IMR-90 (cell line): ENCODE data around the gene CCDC146. TPM values are rescaled to one million over a fixed set of nuclear protein-coding genes. Genes with fewer than 3 reads are reported as not detected.

Experiments used
- ATAC-seq: fragments of 200-7000 bp; cut with Tn5 transposase; 2 replicates; pipeline ENCODE4 v1.9.1; 2020; ENCODE audit warnings: low read depth, mild to moderate bottlenecking, moderate library complexity
- BruUV-seq: library from RNA; stranded (reverse); fragments of 400-500 nt; replicated peaks from 2 replicates; lab custom pipeline; 2021; lab: Mats Ljungman, UMichigan
- CTCF ChIA-PET: fragments of 300-600 bp; formaldehyde crosslinking; extraction: SDS; loops from one replicate; lab custom pipeline; 2021; ENCODE audit warnings: antibody characterized with exemption; lab: Yijun Ruan, JAX
- POLR2A ChIA-PET: fragments of 300-600 bp; sonication (Branson Sonifier 250); formaldehyde crosslinking; loops from one replicate; lab custom pipeline; 2022; ENCODE audit warnings: antibody characterized with exemption; ENCODE audit not compliant: unreplicated experiment; lab: Charles Lee
- DNase-seq: peaks from one replicate; pipeline ENCODE4 v3.0.0; 2013
- H2AFZ ChIP-seq: replicated peaks from 2 replicates; pipeline ENCODE3; 2013; ENCODE audit warnings: low read length, mild to moderate bottlenecking; ENCODE audit not compliant: poor library complexity
- H2AK5ac ChIP-seq: 2 replicates; pipeline ENCODE4 v1.6.1; 2013; ENCODE audit warnings: low read depth, low read length, inconsistent platforms
- H2AK9ac ChIP-seq: replicated peaks from 2 replicates; pipeline ENCODE3; 2013; ENCODE audit warnings: mild to moderate bottlenecking, low read depth, low read length, moderate library complexity; ENCODE audit not compliant: poor library complexity
- H2BK120ac ChIP-seq: 2 replicates; pipeline ENCODE4 v1.6.1; 2013; ENCODE audit warnings: low read depth, low read length, inconsistent platforms
- H2BK15ac ChIP-seq: 3 replicates; pipeline ENCODE4 v1.6.1; 2013; ENCODE audit warnings: low read depth, low read length, inconsistent platforms
- H2BK20ac ChIP-seq: 2 replicates; pipeline ENCODE4 v1.6.1; 2013; ENCODE audit warnings: low read depth, mild to moderate bottlenecking, inconsistent platforms, low read length, moderate library complexity
- H2BK5ac ChIP-seq: 2 replicates; pipeline ENCODE4 v1.6.1; 2013; ENCODE audit warnings: mild to moderate bottlenecking, low read depth, low read length, inconsistent platforms; ENCODE audit not compliant: poor library complexity, severe bottlenecking
- H3K14ac ChIP-seq: replicated peaks from 2 replicates; pipeline ENCODE4 v1.6.1; 2013; ENCODE audit warnings: low read depth, low read length, inconsistent platforms
- H3K18ac ChIP-seq: 2 replicates; pipeline ENCODE4 v1.6.1; 2013; ENCODE audit warnings: low read depth, low read length, control low read depth
- H3K23ac ChIP-seq: 2 replicates; pipeline ENCODE4 v1.6.1; 2013; ENCODE audit warnings: low read depth, low read length, inconsistent platforms
- H3K27ac ChIP-seq: 2 replicates; pipeline ENCODE4 v1.5.1; 2013; ENCODE audit warnings: mild to moderate bottlenecking, control low read depth, low read length; ENCODE audit not compliant: insufficient read depth
- H3K27me3 ChIP-seq: 2 replicates; pipeline ENCODE4 v1.6.1; 2013; ENCODE audit warnings: low read length; ENCODE audit not compliant: control insufficient read depth, insufficient read depth
- H3K36me3 ChIP-seq: 2 replicates; pipeline ENCODE4 v1.6.1; 2013; ENCODE audit warnings: low read length, mixed read lengths; ENCODE audit not compliant: control insufficient read depth, insufficient read depth
- H3K4ac ChIP-seq: 2 replicates; pipeline ENCODE4 v1.6.1; 2013; ENCODE audit warnings: low read depth, low read length, inconsistent platforms
- H3K4me1 ChIP-seq: 2 replicates; pipeline ENCODE4 v1.6.1; 2013; ENCODE audit warnings: low read length, mixed read lengths; ENCODE audit not compliant: control insufficient read depth, insufficient read depth
- H3K4me2 ChIP-seq: 2 replicates; pipeline ENCODE4 v1.6.1; 2013; ENCODE audit warnings: low read depth, mild to moderate bottlenecking, control low read depth, low read length, moderate library complexity
- H3K4me3 ChIP-seq: 2 replicates; pipeline ENCODE4 v1.5.1; 2013; ENCODE audit warnings: low read depth, mild to moderate bottlenecking, control low read depth, low read length, moderate library complexity; ENCODE audit not compliant: insufficient read depth
- H3K56ac ChIP-seq: 2 replicates; pipeline ENCODE4 v1.6.1; 2013; ENCODE audit warnings: low read length, inconsistent platforms; ENCODE audit not compliant: insufficient read depth; ENCODE audit errors: extremely low read depth
- H3K79me1 ChIP-seq, 2 experiments: 2 replicates each; pipeline ENCODE4 v1.6.1; 2013; ENCODE audit warnings: low read length in 2 of 2, inconsistent platforms in 1 of 2, low read depth in 1 of 2
- H3K9ac ChIP-seq: 2 replicates; pipeline ENCODE4 v1.6.1; 2013; ENCODE audit warnings: low read depth, low read length, control low read depth
- H3K9me1 ChIP-seq: 2 replicates; pipeline ENCODE4 v1.6.1; 2013; ENCODE audit warnings: low read length, inconsistent platforms; ENCODE audit not compliant: insufficient read depth
- H3K9me3 ChIP-seq: 2 replicates; pipeline ENCODE4 v1.6.1; 2013; ENCODE audit warnings: low read length; ENCODE audit not compliant: control insufficient read depth, insufficient read depth
- H4K20me1 ChIP-seq: 2 replicates; pipeline ENCODE4 v1.6.1; 2013; ENCODE audit warnings: low read length, inconsistent platforms; ENCODE audit not compliant: insufficient read depth
- H4K5ac ChIP-seq: 2 replicates; pipeline ENCODE4 v1.6.1; 2013; ENCODE audit warnings: mild to moderate bottlenecking, low read depth, low read length, control low read depth
- H4K8ac ChIP-seq, 2 experiments: 2 replicates each; pipeline ENCODE4 v1.6.1; 2013; ENCODE audit warnings: low read depth in 2 of 2, low read length in 2 of 2, control low read depth in 1 of 2, inconsistent platforms in 1 of 2
- H4K91ac ChIP-seq: 2 replicates; pipeline ENCODE4 v1.6.1; 2013; ENCODE audit warnings: low read depth, low read length, inconsistent platforms; ENCODE audit not compliant: insufficient read depth
- BHLHE40 ChIP-seq: fragments of 150-350 bp; IDR thresholded peaks from 2 replicates; pipeline ENCODE4 v1.6.1; 2016; ENCODE audit warnings: mild to moderate bottlenecking, low read depth, low read length
- CEBPB ChIP-seq: IDR thresholded peaks from 2 replicates; pipeline ENCODE4 v1.6.1; 2012; ENCODE audit warnings: low read depth, low read length, improper control_type of control experiment
- CHD1 ChIP-seq: IDR thresholded peaks from 2 replicates; pipeline ENCODE4 v1.6.1; 2012; ENCODE audit warnings: low read depth, low read length, improper control_type of control experiment
- FOS ChIP-seq: fragments of 150-350 bp; IDR thresholded peaks from 2 replicates; pipeline ENCODE4 v1.6.1; 2016; ENCODE audit warnings: low read depth, low read length
- MAFK ChIP-seq: IDR thresholded peaks from 2 replicates; pipeline ENCODE4 v1.6.1; 2012; ENCODE audit warnings: low read depth, low read length, improper control_type of control experiment
- MAZ ChIP-seq: IDR thresholded peaks from 2 replicates; pipeline ENCODE4 v1.6.1; 2012; ENCODE audit warnings: low read depth, mild to moderate bottlenecking, low read length, improper control_type of control experiment, moderate library complexity, borderline replicate concordance
- MXI1 ChIP-seq: IDR thresholded peaks from 2 replicates; pipeline ENCODE4 v1.6.1; 2012; ENCODE audit warnings: low read depth, mild to moderate bottlenecking, low read length, moderate library complexity, borderline replicate concordance
- NFE2L2 ChIP-seq: fragments of 150-350 bp; IDR thresholded peaks from 2 replicates; pipeline ENCODE4 v1.6.1; 2016; ENCODE audit warnings: low read depth, mild to moderate bottlenecking, low read length
- POLR2A ChIP-seq: IDR thresholded peaks from 2 replicates; pipeline ENCODE4 v1.6.1; 2012; ENCODE audit warnings: mild to moderate bottlenecking, low read depth, low read length
- RAD21 ChIP-seq: IDR thresholded peaks from 2 replicates; pipeline ENCODE4 v1.6.1; 2012; ENCODE audit warnings: low read length, improper control_type of control experiment
- RCOR1 ChIP-seq: IDR thresholded peaks from 2 replicates; pipeline ENCODE4 v1.6.1; 2012; ENCODE audit warnings: mild to moderate bottlenecking, low read length, improper control_type of control experiment; ENCODE audit not compliant: insufficient replicate concordance
- RFX5 ChIP-seq: IDR thresholded peaks from 2 replicates; pipeline ENCODE4 v1.8.0; 2012; ENCODE audit warnings: low read depth, mild to moderate bottlenecking, low read length, moderate library complexity
- SMC3 ChIP-seq: fragments of 150-350 bp; IDR thresholded peaks from 2 replicates; pipeline ENCODE4 v1.6.1; 2016; ENCODE audit warnings: low read depth, mild to moderate bottlenecking, antibody characterized with exemption, low read length, moderate library complexity
- WGBS, 2 experiments: methylation state at CpG; one replicate each; pipeline versions ENCODE4 v1.1.5 to v1.1.7; 2013; ENCODE audit warnings: missing lambda C conversion rate in 2 of 2; ENCODE audit not compliant: insufficient read length in 1 of 2; ENCODE audit errors: extremely low coverage in 2 of 2; 5-methylcytosine and 5-hydroxymethylcytosine counted together
- dilution Hi-C: fragments of 300-500 bp; cut with HindIII; formaldehyde crosslinking; loops from one replicate; pipeline ENCODE4 v1.14.3; 2018; ENCODE audit warnings: low sequenced_read_pairs; ENCODE audit not compliant: unreplicated experiment
- in situ Hi-C: fragments of 300-500 bp; cut with MboI; formaldehyde crosslinking; loops from 3 replicates; pipeline ENCODE4 v1.14.3; 2019; ENCODE audit warnings: low sequenced_read_pairs, inconsistent platforms, mixed read lengths
- intact Hi-C: fragments of 100-400 bp; cut with micrococcal nuclease; formaldehyde crosslinking; loops from 2 replicates; pipeline ENCODE4 v1.10.0; 2022
- polyA plus RNA-seq, 3 experiments: library from polyadenylated mRNA; depleted of rRNA; stranded (reverse); fragments of >200 nt; gene quantifications; 2 replicates each; pipeline ENCODE4 v1.2.3, GENCODE V29; 2012; ENCODE audit warnings: low replicate concordance in 1 of 3
- total RNA-seq: library from RNA; depleted of rRNA; stranded (reverse); fragments of >200 nt; gene quantifications from 2 replicates; pipeline ENCODE4 v1.2.3, GENCODE V29; 2012
- TF ChIP-seq, protein P1 (sequence below): fragments of 150-350 bp; IDR thresholded peaks from 2 replicates; pipeline ENCODE4 v1.6.1; 2016; ENCODE audit warnings: low read depth, mild to moderate bottlenecking, low read length, moderate library complexity, borderline replicate concordance
- TF ChIP-seq, protein P2 (sequence below): conservative IDR thresholded peaks from 2 replicates; pipeline ENCODE4 v1.5.1; 2012; ENCODE audit warnings: mild to moderate bottlenecking, low read depth, low read length, improper control_type of control experiment

Gene CCDC146
- total and polyA plus RNA-seq, 2 of the 4 experiments (the other 2 are of a cell fraction), result 0.54 to 1.7 TPM

DNA sequence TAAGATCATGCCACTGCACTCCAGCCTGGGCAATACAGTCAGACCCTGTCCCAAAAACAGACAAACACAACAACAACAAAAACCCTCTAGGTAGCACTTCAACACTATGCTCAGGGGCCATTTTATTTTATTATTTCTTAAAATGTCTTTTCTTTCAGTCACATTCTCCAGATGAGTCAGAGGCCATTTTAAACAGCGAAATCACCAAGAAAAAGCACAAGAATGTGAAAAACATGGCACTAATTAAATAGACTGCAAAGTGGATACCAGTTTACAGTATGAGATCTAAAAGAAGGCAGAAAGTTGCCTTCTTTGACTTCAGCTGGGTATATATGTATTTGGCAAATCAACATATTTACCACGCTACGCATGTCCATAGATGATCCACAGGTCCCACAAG is 83.3 kb downstream of the CCDC146 start:
- Histone ChIP-seq H3K18ac (peak overlapping the region; percentile 11; the same call in 1 of the 2 replicates), H3K9me1 (peaks cover 3% of the 10 kb centered on the region; the same call in 1 of the 2 replicates), H2AFZ (no peak overlapping the region), H3K79me1 (no peaks in the 10 kb centered on the region), H3K23ac (no peak overlapping the region), H4K91ac (no peak overlapping the region; the same call in 1 of the 2 replicates), H3K4ac (peak overlapping the region; percentile 17; the same call in 1 of the 2 replicates), H3K27me3 (no peaks in the 10 kb centered on the region), H3K4me3 (no peak overlapping the region), H2BK15ac (no peak overlapping the region), H4K8ac (peak overlapping the region in 1 of 2 experiments; percentile 64; a peak in 1 of 4 replicates), H3K27ac (no peak overlapping the region), H3K9ac (no peak overlapping the region), H3K9me3 (peaks cover 12% of the 10 kb centered on the region), H4K5ac (no peak overlapping the region), H3K56ac (no peak overlapping the region), H2AK9ac (no peak overlapping the region), H4K20me1 (no peaks in the 10 kb centered on the region), H3K36me3 (0 out of 2 replicates have a peak, but pooled peaks cover 1% of the 10 kb centered on the region), H3K14ac (peak overlapping the region; percentile 66; the same call in 1 of the 2 replicates), H2BK20ac (0 out of 2 replicates have a peak overlapping the region, but pooled peaks have one; percentile 14), H3K4me2 (no peak overlapping the region; the same call in 1 of the 2 replicates), H2AK5ac (peak overlapping the region; percentile 68), H3K4me1 (peaks cover 3% of the 10 kb centered on the region), H2BK120ac (no peak overlapping the region), H2BK5ac (peak overlapping the region; percentile 62)
- TF ChIP-seq CHD1, result no peak
- no peak for TF ChIP-seq MAFK
- TF ChIP-seq BHLHE40, result no peak
- TF ChIP-seq, protein P1, sequence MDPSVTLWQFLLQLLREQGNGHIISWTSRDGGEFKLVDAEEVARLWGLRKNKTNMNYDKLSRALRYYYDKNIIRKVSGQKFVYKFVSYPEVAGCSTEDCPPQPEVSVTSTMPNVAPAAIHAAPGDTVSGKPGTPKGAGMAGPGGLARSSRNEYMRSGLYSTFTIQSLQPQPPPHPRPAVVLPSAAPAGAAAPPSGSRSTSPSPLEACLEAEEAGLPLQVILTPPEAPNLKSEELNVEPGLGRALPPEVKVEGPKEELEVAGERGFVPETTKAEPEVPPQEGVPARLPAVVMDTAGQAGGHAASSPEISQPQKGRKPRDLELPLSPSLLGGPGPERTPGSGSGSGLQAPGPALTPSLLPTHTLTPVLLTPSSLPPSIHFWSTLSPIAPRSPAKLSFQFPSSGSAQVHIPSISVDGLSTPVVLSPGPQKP, result no peak
- no peak for TF ChIP-seq NFE2L2
- no peak for TF ChIP-seq SMC3
- no peak for TF ChIP-seq RFX5
- no peak for TF ChIP-seq RAD21
- no peak for TF ChIP-seq RCOR1
- TF ChIP-seq FOS, result no peak
- TF ChIP-seq, protein P2, sequence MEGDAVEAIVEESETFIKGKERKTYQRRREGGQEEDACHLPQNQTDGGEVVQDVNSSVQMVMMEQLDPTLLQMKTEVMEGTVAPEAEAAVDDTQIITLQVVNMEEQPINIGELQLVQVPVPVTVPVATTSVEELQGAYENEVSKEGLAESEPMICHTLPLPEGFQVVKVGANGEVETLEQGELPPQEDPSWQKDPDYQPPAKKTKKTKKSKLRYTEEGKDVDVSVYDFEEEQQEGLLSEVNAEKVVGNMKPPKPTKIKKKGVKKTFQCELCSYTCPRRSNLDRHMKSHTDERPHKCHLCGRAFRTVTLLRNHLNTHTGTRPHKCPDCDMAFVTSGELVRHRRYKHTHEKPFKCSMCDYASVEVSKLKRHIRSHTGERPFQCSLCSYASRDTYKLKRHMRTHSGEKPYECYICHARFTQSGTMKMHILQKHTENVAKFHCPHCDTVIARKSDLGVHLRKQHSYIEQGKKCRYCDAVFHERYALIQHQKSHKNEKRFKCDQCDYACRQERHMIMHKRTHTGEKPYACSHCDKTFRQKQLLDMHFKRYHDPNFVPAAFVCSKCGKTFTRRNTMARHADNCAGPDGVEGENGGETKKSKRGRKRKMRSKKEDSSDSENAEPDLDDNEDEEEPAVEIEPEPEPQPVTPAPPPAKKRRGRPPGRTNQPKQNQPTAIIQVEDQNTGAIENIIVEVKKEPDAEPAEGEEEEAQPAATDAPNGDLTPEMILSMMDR, result no peak
- TF ChIP-seq MAZ, result no peak
- TF ChIP-seq CEBPB, result no peak
- no peak for TF ChIP-seq MXI1
- TF ChIP-seq POLR2A, result no peak
- BruUV-seq, result no TSS peak
- CTCF ChIA-PET, result interaction anchor here (1.1 kb wide), 1 partner anchor 20 kb away, joined by 3 read pairs; no protein-coding TSS in a partner anchor
- peak; percentile 39 for DNase-seq
- WGBS, 2 experiments, result no CpG with 5 or more reads among the region's 3 CpGs
- in situ Hi-C loops, result no loop called here
- intact Hi-C loops, result no loop called here
- POLR2A ChIA-PET, result no interaction called here
- dilution Hi-C loops, result no loop called here
- ATAC-seq, result peak; percentile 32; the same call in 1 of the 2 replicates
